Cardiac septum (tissue), 1 donor: ENCODE measurements around the gene TMEM19. TPM values are rescaled to one million over a fixed set of nuclear protein-coding genes. Genes with fewer than 3 reads are reported as not detected.

Source experiments
- DNase-seq: peaks from one replicate; pipeline ENCODE4 v3.0.0-alpha.2; 2020; ENCODE audit warnings: low spot score
- intact Hi-C: fragments of 100-400 bp; cut with DNase I; formaldehyde crosslinking; loops from one replicate; pipeline ENCODE4 v1.14.0; 2022
- total RNA-seq: library from RNA; stranded (reverse); fragmentation: NEBNext Ultra II Directional; extraction: Animal tissue kit (Norgen Biotek cat#: 25700); gene quantifications from one replicate; pipeline ENCODE4 v1.2.1, GENCODE V29; 2021
- donor health status: DM: no; HTN: no; CAD: no.

The TMEM19 gene
- total RNA-seq, 1 donor from 2014 or later: 24.1 TPM

DNA sequence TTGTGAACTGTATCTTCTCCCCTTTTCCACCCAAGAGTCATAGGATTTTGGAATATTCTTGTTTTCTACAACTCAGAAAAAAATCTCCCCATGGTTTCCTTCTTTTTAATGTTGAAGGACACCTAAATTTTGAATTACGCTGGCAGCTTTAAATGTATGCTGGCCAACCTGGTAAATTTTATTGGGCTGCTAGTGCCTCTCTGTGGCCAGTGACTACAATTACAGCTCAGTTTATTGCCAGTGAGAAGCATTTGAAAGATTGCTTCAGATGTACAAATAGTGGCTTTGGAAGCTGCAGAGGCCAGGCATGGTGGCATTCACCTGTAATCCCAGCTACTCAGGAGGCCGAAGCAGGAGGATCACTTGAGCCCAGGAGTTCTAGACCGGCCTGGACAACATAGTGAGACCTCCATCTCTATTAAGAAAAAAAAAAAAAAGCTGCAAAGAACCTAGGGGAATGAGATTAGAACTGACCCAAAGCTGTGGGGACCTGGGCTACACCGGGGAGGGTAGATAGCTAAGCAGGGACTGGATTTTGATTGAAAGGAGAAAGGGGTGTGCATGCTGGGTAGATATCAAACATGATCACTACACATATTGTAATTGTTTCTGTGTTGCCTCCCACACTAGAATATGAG, 61.2 kb downstream of the TMEM19 start:
- intact Hi-C loops: loop anchor here (2.0 to 5.0 kb wide), 2 partner anchors 110 to 330 kb away; no protein-coding TSS in a partner anchor
- DNase-seq: no peak

DNA sequence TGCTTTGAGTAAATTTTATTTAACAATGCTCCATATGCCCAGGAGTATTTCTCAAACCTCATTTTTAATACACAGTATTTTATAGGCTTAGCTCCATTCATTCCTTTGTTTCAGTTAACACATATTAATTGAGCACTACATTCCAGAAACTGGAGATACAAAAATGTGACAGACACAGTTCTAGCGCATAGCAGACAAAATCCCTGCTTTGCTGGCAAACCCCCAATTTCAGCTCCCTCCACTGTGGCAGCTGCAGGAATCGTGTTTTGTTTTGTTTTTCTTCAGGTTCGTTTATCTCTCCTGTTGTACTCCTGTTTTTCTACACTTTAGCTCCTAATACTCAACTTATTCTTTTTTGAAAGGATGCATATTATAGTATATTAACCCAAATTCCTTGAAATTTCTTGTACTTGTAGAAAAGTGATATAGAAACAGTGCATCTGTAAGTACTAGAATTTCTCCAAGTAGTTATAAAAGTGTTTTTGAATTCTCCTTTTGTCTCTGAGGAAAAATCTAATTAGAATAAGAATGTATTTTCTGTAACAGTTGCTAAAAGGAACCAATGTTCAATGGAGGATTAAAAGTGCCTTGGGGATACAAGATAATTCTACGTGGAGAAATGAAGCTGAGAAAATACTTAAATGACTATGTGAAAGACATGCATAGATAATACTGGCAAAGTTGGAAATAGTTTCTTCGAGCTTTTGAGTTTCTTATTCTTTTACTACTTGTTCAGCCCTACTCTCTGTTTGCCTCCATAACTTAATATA, 62.4 kb downstream of the TMEM19 start:
- no peak for DNase-seq
- intact Hi-C loops: loop anchor here (5.0 kb wide), 1 partner anchor 111 kb away; no protein-coding TSS in a partner anchor

DNA sequence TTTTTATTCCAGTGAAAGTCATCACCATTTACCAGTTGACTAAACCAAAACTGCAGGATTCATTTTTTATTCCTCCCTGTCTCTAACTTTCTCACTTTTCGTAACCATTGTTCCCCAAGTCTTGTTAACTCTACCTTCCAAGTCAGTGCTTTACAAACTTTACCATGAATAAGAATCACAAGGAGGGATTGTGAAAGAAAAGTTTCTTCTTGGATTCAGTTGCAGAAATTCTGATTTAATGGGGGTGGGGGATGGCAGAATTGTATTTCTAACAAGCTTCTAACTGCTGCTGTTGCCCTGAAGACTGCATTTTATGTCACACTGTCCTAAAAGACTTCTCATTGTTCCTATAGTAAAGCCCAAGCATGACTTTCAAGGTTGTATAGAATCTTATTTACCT, 63.8 kb downstream of the TMEM19 start:
- DNase-seq: no peak
- intact Hi-C loops: loop anchor here (5.0 kb wide), 1 partner anchor 112 kb away; no protein-coding TSS in a partner anchor

- intact Hi-C loops: no loop called here
- DNase-seq: no peak
These were observed 67.0 kb downstream of the TMEM19 start for GRCh38 chr12:71752891-71753290.

Other genes starting within 250 kb of the TMEM19 start
- gene LGR5, start 246.3 kb upstream of the TMEM19 start, total RNA-seq: not detected
- gene ZFC3H1, start 22.2 kb upstream of the TMEM19 start, total RNA-seq: 19.9 TPM
- 7.8 TPM for gene THAP2, start 21.8 kb upstream of the TMEM19 start, total RNA-seq
- gene RAB21, start 68.8 kb downstream of the TMEM19 start, total RNA-seq: 191 TPM
- 23.1 TPM for gene TBC1D15, start 153.7 kb downstream of the TMEM19 start, total RNA-seq